Measurements from ENCODE around the gene COA3.

- no peak for TF ChIP-seq POLR2A (IDR thresholded peaks at IDR 0.05)
- TF ChIP-seq CTCF (IDR thresholded peaks at IDR 0.05): no peak
Observed at GRCh38 chr17:42845918-42846593, 47.6 kb upstream of the COA3 start.
